Panc1 (cell line): ENCODE data around the gene SPATC1L. TPM values are rescaled to one million over a fixed set of nuclear protein-coding genes. Genes with fewer than 3 reads are reported as not detected.

ENCODE experiments used
- ATAC-seq: fragments of 200-7000 bp; cut with Tn5 transposase; 2 replicates; pipeline ENCODE4 v1.9.1; 2020; ENCODE audit warnings: mild to moderate bottlenecking, moderate library complexity
- BruUV-seq: library from RNA; stranded (reverse); fragments of 400-500 nt; replicated peaks from 2 replicates; lab custom pipeline; 2021; lab: Mats Ljungman, UMichigan
- CTCF ChIA-PET: fragments of 300-600 bp; sonication (Branson Sonifier 250); formaldehyde crosslinking; loops from one replicate; lab custom pipeline; 2022; ENCODE audit warnings: antibody characterized with exemption; lab: Charles Lee
- POLR2A ChIA-PET: fragments of 300-600 bp; sonication (Branson Sonifier 250); formaldehyde crosslinking; loops from one replicate; lab custom pipeline; 2022; ENCODE audit warnings: antibody characterized with exemption; lab: Charles Lee
- DNase-seq: peaks from one replicate; pipeline ENCODE4 v3.0.0-alpha.2; 2010; ENCODE audit warnings: low read depth, low spot score
- H3K27ac ChIP-seq: 2 replicates; pipeline ENCODE4 v1.5.1; 2011; ENCODE audit warnings: mild to moderate bottlenecking, low read length, inconsistent platforms
- H3K27me3 ChIP-seq: fragments of 200-500 bp; sonication (Bioruptor generic); 2 replicates; pipeline ENCODE4 v1.6.0; 2014; ENCODE audit warnings: low read length, inconsistent platforms; ENCODE audit not compliant: control insufficient read depth, insufficient read depth
- H3K36me3 ChIP-seq: fragments of 200-500 bp; sonication (Bioruptor generic); 2 replicates; pipeline ENCODE4 v1.5.1; 2014; ENCODE audit warnings: inconsistent platforms, mild to moderate bottlenecking, low read length, moderate library complexity; ENCODE audit not compliant: control insufficient read depth, insufficient read depth
- H3K4me1 ChIP-seq: 2 replicates; pipeline ENCODE4 v1.5.1; 2011; ENCODE audit warnings: inconsistent platforms, mild to moderate bottlenecking, low read length, moderate library complexity; ENCODE audit not compliant: control insufficient read depth, insufficient read depth
- H3K4me3 ChIP-seq, 2 experiments: 2 replicates each; pipeline ENCODE4 v1.5.1; 2011 to 2012; ENCODE audit warnings: low read depth in 2 of 2, low read length in 2 of 2, mild to moderate bottlenecking in 2 of 2, inconsistent platforms in 1 of 2, moderate library complexity in 1 of 2
- H3K9me3 ChIP-seq: fragments of 200-500 bp; sonication (Bioruptor generic); 2 replicates; pipeline ENCODE4 v1.5.1; 2014; ENCODE audit warnings: low read depth, mild to moderate bottlenecking, inconsistent platforms, low read length, moderate library complexity; ENCODE audit not compliant: control insufficient read depth, insufficient read depth
- POLR2AphosphoS5 ChIP-seq: IDR thresholded peaks from 2 replicates; pipeline ENCODE4 v1.6.1; 2012; ENCODE audit warnings: mild to moderate bottlenecking, low read depth, low read length, moderate library complexity
- SIN3A ChIP-seq: IDR thresholded peaks from 2 replicates; pipeline ENCODE4 v1.6.1; 2012; ENCODE audit warnings: low read depth, mild to moderate bottlenecking, low read length, moderate library complexity, borderline replicate concordance; ENCODE audit not compliant: insufficient read depth
- TCF7L2 ChIP-seq: IDR thresholded peaks from 2 replicates; pipeline ENCODE4 v1.6.1; 2011; ENCODE audit warnings: mild to moderate bottlenecking, low read depth, low read length, inconsistent platforms
- in situ Hi-C: cut with HindIII; loops from 2 replicates; pipeline ENCODE4 v1.10.0; 2016; ENCODE audit warnings: low sequenced_read_pairs, low pct_unique_long_range_greater_than_20kb
- intact Hi-C: fragments of 100-400 bp; cut with micrococcal nuclease; formaldehyde crosslinking; loops from one replicate; pipeline ENCODE4 v1.10.0; 2022; ENCODE audit not compliant: unreplicated experiment
- total RNA-seq: library from RNA; stranded (reverse); gene quantifications from one replicate; pipeline ENCODE4 v1.2.1, GENCODE V29; 2021; ENCODE audit not compliant: unreplicated experiment
- TF ChIP-seq, protein P1 (sequence below): fragments of 450-650 bp; IDR thresholded peaks from 2 replicates; pipeline ENCODE4 v1.5.1; 2017; ENCODE audit warnings: mild to moderate bottlenecking
- TF ChIP-seq, protein P2 (sequence below), 2 experiments: IDR thresholded peaks; 2 replicates each; pipeline ENCODE4 v1.6.1; 2011 to 2012; ENCODE audit warnings: low read depth in 2 of 2, control low read depth in 1 of 2, low read length in 1 of 2, mild to moderate bottlenecking in 1 of 2, moderate library complexity in 1 of 2; ENCODE audit not compliant: insufficient read depth in 1 of 2

Gene SPATC1L
- total RNA-seq, 1 experiment from 2014 or later = 0.26 TPM

DNA sequence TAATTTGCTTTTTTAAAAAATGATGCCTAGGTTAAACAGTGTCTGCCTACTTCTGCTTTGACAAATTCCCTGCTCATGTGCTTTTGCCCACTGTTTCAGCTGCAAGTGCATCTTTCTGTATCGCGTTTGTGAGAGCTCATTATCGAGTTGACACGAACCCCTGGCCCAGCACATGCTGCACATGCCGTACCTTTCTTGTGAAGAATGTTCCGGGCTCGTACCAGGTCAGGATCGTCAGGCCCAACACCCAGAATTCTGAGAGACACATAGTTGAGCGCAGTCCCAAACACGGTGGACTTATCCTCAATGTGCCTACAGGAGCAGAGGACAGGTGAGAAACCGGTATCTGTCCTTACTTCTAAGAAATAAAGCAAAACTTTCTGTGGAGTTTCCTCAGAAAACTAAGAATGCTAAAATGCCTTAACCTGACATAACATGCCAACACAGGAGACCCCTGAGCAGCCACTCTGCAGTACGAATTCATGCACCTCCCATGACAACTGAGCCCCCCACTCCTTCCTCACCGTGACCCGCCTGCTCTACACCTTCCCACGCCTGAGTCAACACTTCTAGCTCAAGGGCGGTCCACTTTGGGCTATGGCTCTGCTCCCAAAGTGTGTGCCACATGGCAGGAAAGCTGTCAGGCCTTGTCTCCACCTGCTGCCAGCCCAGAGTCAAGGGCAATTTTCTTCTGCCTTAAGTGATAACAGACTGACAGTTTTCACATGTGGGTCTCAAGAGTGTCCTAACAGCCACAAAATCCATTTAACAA lies 37.6 kb upstream of the SPATC1L start:
- H3K4me1 ChIP-seq = peaks cover 7% of the 10 kb centered on the region
- POLR2A ChIA-PET = no interaction called here
- no peak for TF ChIP-seq POLR2AphosphoS5
- TF ChIP-seq, protein P1, sequence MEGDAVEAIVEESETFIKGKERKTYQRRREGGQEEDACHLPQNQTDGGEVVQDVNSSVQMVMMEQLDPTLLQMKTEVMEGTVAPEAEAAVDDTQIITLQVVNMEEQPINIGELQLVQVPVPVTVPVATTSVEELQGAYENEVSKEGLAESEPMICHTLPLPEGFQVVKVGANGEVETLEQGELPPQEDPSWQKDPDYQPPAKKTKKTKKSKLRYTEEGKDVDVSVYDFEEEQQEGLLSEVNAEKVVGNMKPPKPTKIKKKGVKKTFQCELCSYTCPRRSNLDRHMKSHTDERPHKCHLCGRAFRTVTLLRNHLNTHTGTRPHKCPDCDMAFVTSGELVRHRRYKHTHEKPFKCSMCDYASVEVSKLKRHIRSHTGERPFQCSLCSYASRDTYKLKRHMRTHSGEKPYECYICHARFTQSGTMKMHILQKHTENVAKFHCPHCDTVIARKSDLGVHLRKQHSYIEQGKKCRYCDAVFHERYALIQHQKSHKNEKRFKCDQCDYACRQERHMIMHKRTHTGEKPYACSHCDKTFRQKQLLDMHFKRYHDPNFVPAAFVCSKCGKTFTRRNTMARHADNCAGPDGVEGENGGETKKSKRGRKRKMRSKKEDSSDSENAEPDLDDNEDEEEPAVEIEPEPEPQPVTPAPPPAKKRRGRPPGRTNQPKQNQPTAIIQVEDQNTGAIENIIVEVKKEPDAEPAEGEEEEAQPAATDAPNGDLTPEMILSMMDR = no peak
- TF ChIP-seq, protein P2, sequence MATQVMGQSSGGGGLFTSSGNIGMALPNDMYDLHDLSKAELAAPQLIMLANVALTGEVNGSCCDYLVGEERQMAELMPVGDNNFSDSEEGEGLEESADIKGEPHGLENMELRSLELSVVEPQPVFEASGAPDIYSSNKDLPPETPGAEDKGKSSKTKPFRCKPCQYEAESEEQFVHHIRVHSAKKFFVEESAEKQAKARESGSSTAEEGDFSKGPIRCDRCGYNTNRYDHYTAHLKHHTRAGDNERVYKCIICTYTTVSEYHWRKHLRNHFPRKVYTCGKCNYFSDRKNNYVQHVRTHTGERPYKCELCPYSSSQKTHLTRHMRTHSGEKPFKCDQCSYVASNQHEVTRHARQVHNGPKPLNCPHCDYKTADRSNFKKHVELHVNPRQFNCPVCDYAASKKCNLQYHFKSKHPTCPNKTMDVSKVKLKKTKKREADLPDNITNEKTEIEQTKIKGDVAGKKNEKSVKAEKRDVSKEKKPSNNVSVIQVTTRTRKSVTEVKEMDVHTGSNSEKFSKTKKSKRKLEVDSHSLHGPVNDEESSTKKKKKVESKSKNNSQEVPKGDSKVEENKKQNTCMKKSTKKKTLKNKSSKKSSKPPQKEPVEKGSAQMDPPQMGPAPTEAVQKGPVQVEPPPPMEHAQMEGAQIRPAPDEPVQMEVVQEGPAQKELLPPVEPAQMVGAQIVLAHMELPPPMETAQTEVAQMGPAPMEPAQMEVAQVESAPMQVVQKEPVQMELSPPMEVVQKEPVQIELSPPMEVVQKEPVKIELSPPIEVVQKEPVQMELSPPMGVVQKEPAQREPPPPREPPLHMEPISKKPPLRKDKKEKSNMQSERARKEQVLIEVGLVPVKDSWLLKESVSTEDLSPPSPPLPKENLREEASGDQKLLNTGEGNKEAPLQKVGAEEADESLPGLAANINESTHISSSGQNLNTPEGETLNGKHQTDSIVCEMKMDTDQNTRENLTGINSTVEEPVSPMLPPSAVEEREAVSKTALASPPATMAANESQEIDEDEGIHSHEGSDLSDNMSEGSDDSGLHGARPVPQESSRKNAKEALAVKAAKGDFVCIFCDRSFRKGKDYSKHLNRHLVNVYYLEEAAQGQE (IDR thresholded peaks at IDR 0.05; ENCODE audit: insufficient read depth in 1 of 2, low read depth in 2 of 2, low read length in 1 of 2) = no peak
- no peak for TF ChIP-seq SIN3A
- no peak for TF ChIP-seq TCF7L2
- intact Hi-C loops (no loop called here), in situ Hi-C loops (no loop called here)
- no peaks in the 10 kb centered on the region for H3K36me3 ChIP-seq
- H3K4me3 ChIP-seq = no peak overlapping the region
- no peak overlapping the region for H3K27ac ChIP-seq
- no peak for DNase-seq
- no peaks in the 10 kb centered on the region for H3K27me3 ChIP-seq
- BruUV-seq = no TSS peak
- ATAC-seq = no peak
- CTCF ChIA-PET = no interaction called here
- no peaks in the 10 kb centered on the region for H3K9me3 ChIP-seq

DNA sequence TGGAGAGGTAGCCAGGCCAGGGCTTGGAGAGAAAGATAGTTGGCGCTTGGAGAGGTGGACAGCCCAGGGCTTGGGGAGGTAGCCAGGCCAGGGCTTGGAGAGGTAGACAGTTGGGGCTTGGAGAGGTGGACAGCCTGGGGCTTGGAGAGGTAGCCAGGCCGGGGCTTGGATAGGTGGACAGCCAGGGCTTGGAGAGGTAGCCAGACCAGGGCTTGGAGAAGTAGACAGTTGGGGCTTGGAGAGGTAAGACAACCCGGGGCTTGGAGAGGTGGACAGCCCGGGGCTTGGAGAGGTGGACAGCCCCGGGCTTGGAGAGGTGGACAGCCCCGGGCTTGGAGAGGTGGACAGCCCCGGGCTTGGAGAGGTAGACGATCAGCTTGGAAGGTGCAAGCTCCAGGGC lies 36.6 kb upstream of the SPATC1L start:
- no peaks in the 10 kb centered on the region for H3K27me3 ChIP-seq
- ATAC-seq (no peak), DNase-seq (no peak)
- TF ChIP-seq TCF7L2 (no peak), POLR2AphosphoS5 (no peak), SIN3A (no peak)
- TF ChIP-seq, protein P2 (IDR thresholded peaks at IDR 0.05; ENCODE audit: insufficient read depth in 1 of 2, low read depth in 2 of 2, low read length in 1 of 2) = no peak
- TF ChIP-seq, protein P1 = no peak
- no peak overlapping the region for H3K4me3 ChIP-seq
- no TSS peak for BruUV-seq
- H3K9me3 ChIP-seq = no peaks in the 10 kb centered on the region
- no peaks in the 10 kb centered on the region for H3K4me1 ChIP-seq
- H3K27ac ChIP-seq = no peak overlapping the region
- in situ Hi-C loops (no loop called here), intact Hi-C loops (no loop called here)
- CTCF ChIA-PET = no interaction called here
- H3K36me3 ChIP-seq = no peaks in the 10 kb centered on the region
- POLR2A ChIA-PET = no interaction called here
